HG03139 (cell line): ENCODE data around the gene CCL28.

ENCODE experiments used
- ATAC-seq: cut with Tn5 transposase; IDR thresholded peaks from one replicate; pipeline ENCODE4 v1.9.1; 2021; ENCODE audit not compliant: unreplicated experiment

The CCL28 gene

GRCh38 chr5:43358726-43359125, 53.5 kb downstream of the CCL28 start:
- ATAC-seq: no peak

GRCh38 chr5:43358301-43358700, 53.9 kb downstream of the CCL28 start:
- ATAC-seq: no peak

GRCh38 chr5:43357878-43358281, 54.3 kb downstream of the CCL28 start:
- ATAC-seq: no peak

GRCh38 chr5:43357067-43357466, 55.1 kb downstream of the CCL28 start:
- no peak for ATAC-seq

GRCh38 chr5:43354774-43355173, 57.4 kb downstream of the CCL28 start:
- ATAC-seq: no peak

- no peak for ATAC-seq
Measured at GRCh38 chr5:43353668-43354067, 58.5 kb downstream of the CCL28 start.

GRCh38 chr5:43352915-43353314, 59.3 kb downstream of the CCL28 start:
- no peak for ATAC-seq

- ATAC-seq: no peak
Measured at GRCh38 chr5:43352131-43352530, 60.1 kb downstream of the CCL28 start.

- no peak for ATAC-seq
Measured at GRCh38 chr5:43348861-43349363, 63.3 kb downstream of the CCL28 start.

DNA sequence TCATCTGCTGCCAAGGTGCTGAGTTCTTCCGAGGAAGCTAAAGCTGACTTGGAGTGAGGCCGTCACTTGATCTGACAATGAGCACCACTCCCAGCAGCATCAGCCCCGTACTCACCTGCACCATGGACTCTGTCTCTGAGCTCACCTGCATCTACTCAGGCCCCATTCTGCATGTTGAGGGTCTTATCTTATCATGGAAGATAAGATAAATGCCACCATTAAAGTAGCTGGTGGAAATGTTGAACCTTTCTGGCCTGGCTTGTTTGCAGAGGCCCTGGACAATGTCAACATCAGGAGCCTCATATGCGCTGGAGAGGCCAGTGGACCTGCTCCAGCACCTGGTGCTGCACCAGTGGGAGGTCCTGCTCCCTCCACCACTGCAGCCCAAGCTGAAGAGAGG, 64.0 kb downstream of the CCL28 start:
- no peak for ATAC-seq

DNA sequence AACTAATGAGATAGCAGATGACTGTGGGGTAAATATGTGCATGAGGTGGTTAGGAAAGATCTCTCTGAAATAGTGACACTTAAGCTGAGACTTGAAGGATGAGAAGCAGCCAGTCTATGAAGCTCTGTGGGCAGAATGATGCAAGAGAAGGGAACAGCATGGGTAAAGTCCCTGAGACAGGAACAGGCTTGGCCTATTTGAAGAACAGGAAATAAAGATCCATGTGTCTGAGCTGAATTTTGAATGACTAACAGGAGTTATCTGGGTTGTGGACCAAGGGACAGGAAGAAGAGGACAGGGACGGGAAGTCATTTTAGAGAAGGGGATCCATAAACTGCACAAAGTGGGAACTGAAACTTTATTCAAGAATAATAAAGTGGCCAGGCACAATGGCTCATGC, 73.3 kb downstream of the CCL28 start:
- ATAC-seq: no peak

- ATAC-seq: no peak
Measured at GRCh38 chr5:43336159-43336558, 76.0 kb downstream of the CCL28 start.

DNA sequence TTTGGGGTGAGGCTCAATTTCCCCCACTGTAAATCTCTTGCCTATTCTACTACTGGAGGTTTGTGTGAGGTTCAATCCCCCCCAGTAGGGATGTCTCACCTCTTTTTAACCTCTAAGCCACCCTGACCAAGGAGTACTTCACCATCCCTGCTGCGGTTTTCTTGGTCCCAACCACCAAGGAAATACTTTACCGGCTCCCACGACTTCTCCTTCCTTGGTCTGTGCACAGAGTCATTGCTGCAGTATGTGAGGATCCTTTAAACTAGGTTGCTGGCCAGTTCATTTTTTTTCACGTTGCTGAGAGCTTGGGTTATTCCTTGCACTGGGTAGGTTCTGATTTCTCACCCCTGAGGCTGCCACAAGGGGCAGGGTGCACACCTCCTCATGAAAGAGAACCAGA, 76.5 kb downstream of the CCL28 start:
- ATAC-seq: no peak

DNA sequence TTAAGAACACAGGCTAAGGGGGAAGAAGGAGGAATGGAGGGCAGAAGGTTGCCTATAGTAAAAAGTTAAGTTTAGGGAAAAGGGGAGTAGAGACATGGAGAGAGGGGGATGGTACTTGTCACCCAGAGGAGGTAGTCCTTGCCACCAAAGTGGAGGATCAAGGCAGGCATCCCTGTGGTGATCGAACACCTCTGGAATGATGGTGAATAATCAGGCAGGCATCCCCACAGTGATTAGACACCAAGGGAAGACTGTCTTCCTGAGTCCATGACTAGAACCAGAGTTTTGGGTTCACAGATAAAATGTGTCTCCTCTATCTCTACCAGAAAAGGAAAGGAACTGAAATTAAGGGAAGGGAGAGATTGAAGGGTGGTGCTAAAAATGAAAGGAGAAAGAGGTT, 79.8 kb downstream of the CCL28 start:
- ATAC-seq: no peak
